Fibroblast of mammary gland (primary cell): Measurements from ENCODE around the gene ATIC.

Experiments
- DNase-seq: peaks from one replicate; pipeline ENCODE4 v3.0.0-alpha.2; 2010; ENCODE audit warnings: low read depth
- H3K4me3 ChIP-seq: 2 replicates; pipeline ENCODE4 v1.5.1; 2011; ENCODE audit warnings: low read depth, mild to moderate bottlenecking, low read length, moderate library complexity; ENCODE audit not compliant: control insufficient read depth
- TF ChIP-seq, protein P1 (sequence below): conservative IDR thresholded peaks from 2 replicates; pipeline ENCODE4 v1.5.1; 2011; ENCODE audit warnings: low read depth, low read length, inconsistent platforms; ENCODE audit not compliant: control insufficient read depth, insufficient read depth

Gene ATIC

GRCh38 chr2:215388002-215388728, 76.3 kb downstream of the ATIC start:
- TF ChIP-seq, protein P1, sequence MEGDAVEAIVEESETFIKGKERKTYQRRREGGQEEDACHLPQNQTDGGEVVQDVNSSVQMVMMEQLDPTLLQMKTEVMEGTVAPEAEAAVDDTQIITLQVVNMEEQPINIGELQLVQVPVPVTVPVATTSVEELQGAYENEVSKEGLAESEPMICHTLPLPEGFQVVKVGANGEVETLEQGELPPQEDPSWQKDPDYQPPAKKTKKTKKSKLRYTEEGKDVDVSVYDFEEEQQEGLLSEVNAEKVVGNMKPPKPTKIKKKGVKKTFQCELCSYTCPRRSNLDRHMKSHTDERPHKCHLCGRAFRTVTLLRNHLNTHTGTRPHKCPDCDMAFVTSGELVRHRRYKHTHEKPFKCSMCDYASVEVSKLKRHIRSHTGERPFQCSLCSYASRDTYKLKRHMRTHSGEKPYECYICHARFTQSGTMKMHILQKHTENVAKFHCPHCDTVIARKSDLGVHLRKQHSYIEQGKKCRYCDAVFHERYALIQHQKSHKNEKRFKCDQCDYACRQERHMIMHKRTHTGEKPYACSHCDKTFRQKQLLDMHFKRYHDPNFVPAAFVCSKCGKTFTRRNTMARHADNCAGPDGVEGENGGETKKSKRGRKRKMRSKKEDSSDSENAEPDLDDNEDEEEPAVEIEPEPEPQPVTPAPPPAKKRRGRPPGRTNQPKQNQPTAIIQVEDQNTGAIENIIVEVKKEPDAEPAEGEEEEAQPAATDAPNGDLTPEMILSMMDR = no peak
- no peak for DNase-seq
- H3K4me3 ChIP-seq = no peak overlapping the region

- TF ChIP-seq, protein P1 = no peak
- DNase-seq = peak; percentile 69
These were observed 78.7 kb downstream of the ATIC start for GRCh38 chr2:215390550-215390913.

DNA sequence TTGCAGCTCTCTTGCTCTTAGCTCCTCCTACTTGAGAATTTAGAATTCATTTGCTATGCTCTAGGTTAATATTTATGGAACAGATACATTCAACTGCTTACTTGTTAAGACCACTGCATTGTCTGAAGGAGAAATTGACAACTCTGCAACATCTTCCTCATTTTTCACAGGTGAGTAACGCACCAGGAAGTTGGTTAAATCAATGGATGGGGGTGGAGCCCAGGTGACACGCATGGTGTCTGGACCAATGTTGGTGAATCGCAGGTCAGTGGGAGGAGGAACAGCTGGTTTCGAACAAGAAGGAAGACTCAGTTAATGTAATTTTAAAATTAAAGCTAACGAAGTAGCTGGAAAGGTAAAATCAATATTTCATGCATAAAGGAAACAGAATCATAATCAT, 79.7 kb downstream of the ATIC start:
- DNase-seq = peak; percentile 58
- H3K4me3 ChIP-seq = no peak overlapping the region
- TF ChIP-seq, protein P1 = no peak

More at GRCh38 chr2:215390550-215390913, 78.7 kb downstream of the ATIC start:
- H3K4me3 ChIP-seq = no peak overlapping the region

DNA sequence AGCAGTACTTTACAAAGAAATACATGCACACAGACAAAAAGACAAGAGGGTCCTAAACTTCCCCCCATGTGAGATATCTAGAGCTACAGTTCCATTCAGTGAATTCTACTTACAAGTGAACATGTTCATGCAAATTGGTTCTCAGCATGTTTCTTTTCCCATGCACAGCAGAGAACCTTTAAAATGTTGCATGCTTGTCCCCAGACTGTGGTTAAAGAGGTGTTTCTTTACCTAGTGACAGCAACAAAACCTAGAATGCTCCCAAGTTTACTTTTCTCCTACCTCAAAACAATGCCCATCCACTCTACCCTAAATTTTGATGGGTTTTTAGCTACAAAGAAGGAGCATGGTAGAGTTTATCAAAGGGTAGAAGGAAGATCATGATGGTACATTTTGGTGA, 80.3 kb downstream of the ATIC start:
- no peak overlapping the region for H3K4me3 ChIP-seq
- DNase-seq = peak; percentile 66
- TF ChIP-seq, protein P1 = no peak

GRCh38 chr2:215392687-215393270, 80.9 kb downstream of the ATIC start:
- DNase-seq = peak; percentile 51
- TF ChIP-seq, protein P1 = no peak
- no peak overlapping the region for H3K4me3 ChIP-seq

- no peak overlapping the region for H3K4me3 ChIP-seq
- no peak for DNase-seq
- TF ChIP-seq, protein P1 = no peak
These were observed 82.4 kb downstream of the ATIC start for GRCh38 chr2:215394102-215394805.
